Inflammatory macrophage treated with lipopolysaccharide for 1 hour (primary cell): ENCODE results near the gene ASB9.
A peak's percentile ranks its signal among the peaks of the same experiment; 100 is the strongest.
"Not testable (repeated sequence)": the region's sequence is repeated elsewhere in the genome, so short reads cannot be mapped to it uniquely, and the experiment has no call there.

Source experiments
- DNase-seq, 2 donors: peaks; one replicate each; pipeline ENCODE4 v3.0.0-alpha.2; 2020 to 2022

ASB9 gene

GRCh38 chrX:15269618-15270521, at the start of gene ASB9:
TSS of gene ASB9 (minus strand) at chrX:15270083. CDS start at chrX:15269874, 209 bp downstream.
- peak; percentile 16 to 28 for DNase-seq

- DNase-seq: no peak
Observed at GRCh38 chrX:15319075-15319474, 49.2 kb upstream of the ASB9 start.

- DNase-seq: no peak
Observed at GRCh38 chrX:15315509-15315908, 45.6 kb upstream of the ASB9 start, which contains the start of gene ASB11. TSS of gene ASB11 (minus strand) at chrX:15315640. CDS start at chrX:15315605, 35 bp downstream.

GRCh38 chrX:15314472-15314871, 44.6 kb upstream of the ASB9 start:
- DNase-seq: no peak

GRCh38 chrX:15311119-15311518, 41.2 kb upstream of the ASB9 start:
- no peak for DNase-seq

- DNase-seq: no peak
Observed at GRCh38 chrX:15310117-15310516, 40.2 kb upstream of the ASB9 start.

- DNase-seq: not testable (repeated sequence)
Observed at GRCh38 chrX:15305899-15306298, 36.0 kb upstream of the ASB9 start.

GRCh38 chrX:15301924-15302323, 32.0 kb upstream of the ASB9 start:
- peak; percentile 71 to 86 for DNase-seq

- peak; percentile 21 to 55 for DNase-seq
Observed at GRCh38 chrX:15299941-15300851, 30.3 kb upstream of the ASB9 start.

GRCh38 chrX:15298780-15299179, 28.9 kb upstream of the ASB9 start:
- no peak for DNase-seq

GRCh38 chrX:15298201-15298600, 28.3 kb upstream of the ASB9 start:
- no peak for DNase-seq

- no peak for DNase-seq
Observed at GRCh38 chrX:15293451-15293850, 23.6 kb upstream of the ASB9 start.

- DNase-seq: no peak
Observed at GRCh38 chrX:15292861-15293260, 23.0 kb upstream of the ASB9 start.

- DNase-seq: no peak
Observed at GRCh38 chrX:15277604-15278003, 7.7 kb upstream of the ASB9 start.

- DNase-seq: no peak
Observed at GRCh38 chrX:15274946-15275345, 5.1 kb upstream of the ASB9 start.

GRCh38 chrX:15273275-15273674, 3.4 kb upstream of the ASB9 start:
- not testable (repeated sequence) for DNase-seq

GRCh38 chrX:15271757-15272156, 1.9 kb upstream of the ASB9 start:
- no peak for DNase-seq

GRCh38 chrX:15269120-15269519, 763 bp downstream of the ASB9 start:
- DNase-seq: no peak

GRCh38 chrX:15254852-15255251, 15.0 kb downstream of the ASB9 start:
- DNase-seq: no peak

GRCh38 chrX:15245896-15246295, 24.0 kb downstream of the ASB9 start:
- no peak for DNase-seq

- no peak for DNase-seq
Observed at GRCh38 chrX:15244421-15244820, 25.5 kb downstream of the ASB9 start.

GRCh38 chrX:15242899-15243555, 26.9 kb downstream of the ASB9 start:
- peak; percentile 33 to 72 for DNase-seq

GRCh38 chrX:15241301-15241700, 28.6 kb downstream of the ASB9 start:
- DNase-seq: no peak
